Non-pigmented ciliary epithelial cell (primary cell): ENCODE measurements around the gene PA2G4.

Source experiments
- DNase-seq: peaks from one replicate; pipeline ENCODE4 v3.0.0-alpha.2; 2010; ENCODE audit warnings: low read depth

Gene PA2G4

GRCh38 chr12:56127485-56127887, 23.1 kb downstream of the PA2G4 start:
- DNase-seq = no peak

- peak; percentile 98 for DNase-seq
These were observed 23.7 kb downstream of the PA2G4 start, which contains the start of gene ESYT1 for GRCh38 chr12:56127888-56128669. TSS of gene ESYT1 (plus strand) at chr12:56128267. CDS start at chr12:56128320, 53 bp downstream.

DNA sequence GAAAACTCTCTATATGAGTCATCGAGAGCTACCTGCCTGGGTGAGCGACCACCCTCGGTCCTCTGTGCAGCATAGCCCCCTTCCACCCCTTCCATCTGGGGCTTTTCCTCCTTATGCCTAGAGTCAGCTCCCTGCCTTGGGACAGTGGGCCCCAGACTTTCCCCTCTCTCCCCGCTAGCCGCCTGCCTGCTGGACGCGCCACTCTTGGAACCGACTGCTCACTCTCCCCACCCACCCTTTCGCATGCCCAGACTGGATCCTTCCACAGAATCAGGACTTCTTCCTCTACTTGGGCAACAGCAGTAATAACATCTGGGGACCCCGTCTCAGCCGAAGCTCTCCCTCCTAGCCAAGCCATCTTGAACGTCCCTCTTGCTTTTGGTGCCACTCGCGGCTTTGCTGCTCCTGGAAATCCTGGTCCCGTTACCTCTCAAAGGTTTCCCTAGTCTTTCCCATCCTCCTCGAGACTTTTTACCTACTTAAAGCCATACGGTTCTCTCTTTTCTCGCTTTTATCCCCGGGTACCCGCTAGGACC, 24.4 kb downstream of the PA2G4 start:
- no peak for DNase-seq

DNA sequence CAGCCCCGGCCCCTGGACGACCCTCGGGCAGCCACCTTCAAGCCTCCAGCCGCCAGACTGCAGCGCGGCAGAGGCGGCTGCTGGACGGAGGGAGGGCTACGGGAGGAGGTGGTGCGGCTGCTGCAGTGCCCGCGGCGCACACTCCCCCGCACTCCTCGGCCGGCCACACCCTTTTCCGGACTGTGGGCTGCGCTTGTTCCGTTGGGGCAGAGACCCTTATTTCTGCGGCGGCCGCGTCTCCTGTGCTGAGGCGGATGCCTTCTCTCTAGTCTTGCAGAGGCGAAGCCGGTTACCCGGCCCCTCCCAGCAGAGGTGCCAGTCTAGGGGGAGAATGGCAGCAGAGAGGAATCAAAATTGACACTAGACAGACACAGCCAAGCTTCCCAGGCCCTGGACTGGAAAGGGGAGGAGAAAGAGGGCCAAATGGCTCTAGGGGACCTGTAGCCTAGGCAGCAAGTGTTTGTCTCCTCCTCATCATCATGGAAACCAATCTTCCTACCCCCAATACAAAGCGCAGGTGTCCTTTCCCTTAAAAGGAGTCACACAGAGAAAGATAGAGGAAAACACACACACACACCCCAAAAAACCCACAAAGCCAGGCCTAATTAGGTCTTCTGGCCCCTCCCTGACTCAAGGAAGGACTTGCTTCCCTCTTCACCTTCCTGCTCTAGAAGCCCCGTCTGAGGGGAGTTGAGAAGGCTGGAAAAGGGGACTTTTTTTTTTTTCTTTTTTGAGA, 25.0 kb downstream of the PA2G4 start:
- no peak for DNase-seq

DNA sequence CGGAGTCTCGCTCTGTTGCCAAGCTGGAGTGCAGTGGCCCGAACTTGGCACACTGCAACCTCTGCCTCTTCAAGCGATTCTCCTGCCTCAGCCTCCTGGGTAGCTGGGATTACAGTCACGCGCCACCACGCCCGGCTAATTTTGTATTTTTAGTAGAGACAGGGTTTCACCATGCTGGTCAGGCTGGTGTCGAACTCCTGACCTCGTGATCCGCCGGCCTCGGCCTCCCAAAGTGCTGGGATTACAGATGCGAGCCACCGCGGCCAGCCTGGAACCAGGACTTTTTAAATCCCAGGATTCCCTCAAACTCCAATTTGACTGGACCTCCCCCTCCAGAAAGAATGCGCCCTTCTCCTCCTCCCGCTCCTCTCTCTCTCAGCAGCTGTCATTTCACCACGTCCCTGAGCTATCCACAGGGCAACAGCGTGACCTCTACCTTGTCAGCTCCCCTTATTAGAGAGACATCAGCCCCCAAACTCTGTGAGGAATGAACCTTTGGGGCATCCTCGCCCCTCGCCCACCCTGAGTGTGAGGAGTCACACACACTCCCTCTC, 25.7 kb downstream of the PA2G4 start:
- DNase-seq = no peak

- DNase-seq = no peak
These were observed 26.5 kb downstream of the PA2G4 start for GRCh38 chr12:56130876-56131275.

GRCh38 chr12:56134897-56135296, 30.5 kb downstream of the PA2G4 start:
- no peak for DNase-seq

GRCh38 chr12:56137853-56138571, 33.7 kb downstream of the PA2G4 start:
- DNase-seq = no peak

GRCh38 chr12:56141946-56142784, 37.8 kb downstream of the PA2G4 start:
- no peak for DNase-seq

GRCh38 chr12:56143217-56143616, 38.9 kb downstream of the PA2G4 start:
- DNase-seq = no peak

DNA sequence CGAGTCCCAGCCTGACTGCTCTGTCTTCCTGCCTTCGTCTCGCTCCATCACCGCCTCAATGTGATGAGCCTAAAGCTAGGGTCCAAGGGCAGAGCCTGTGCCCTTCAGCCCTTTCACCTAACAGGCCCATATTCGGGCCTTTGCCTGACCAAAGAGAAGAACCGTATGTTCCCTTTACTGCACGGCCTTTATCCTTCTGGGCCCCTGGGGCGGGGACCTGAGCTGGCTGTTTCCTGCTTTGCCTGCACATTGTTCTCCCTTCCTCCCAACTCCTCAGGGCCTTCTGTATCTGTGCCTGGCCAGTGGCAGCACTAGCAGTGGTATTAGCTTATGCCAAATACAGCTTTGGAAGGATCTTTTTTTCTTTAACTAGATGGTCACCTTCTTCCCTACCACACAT, 39.5 kb downstream of the PA2G4 start:
- no peak for DNase-seq

DNA sequence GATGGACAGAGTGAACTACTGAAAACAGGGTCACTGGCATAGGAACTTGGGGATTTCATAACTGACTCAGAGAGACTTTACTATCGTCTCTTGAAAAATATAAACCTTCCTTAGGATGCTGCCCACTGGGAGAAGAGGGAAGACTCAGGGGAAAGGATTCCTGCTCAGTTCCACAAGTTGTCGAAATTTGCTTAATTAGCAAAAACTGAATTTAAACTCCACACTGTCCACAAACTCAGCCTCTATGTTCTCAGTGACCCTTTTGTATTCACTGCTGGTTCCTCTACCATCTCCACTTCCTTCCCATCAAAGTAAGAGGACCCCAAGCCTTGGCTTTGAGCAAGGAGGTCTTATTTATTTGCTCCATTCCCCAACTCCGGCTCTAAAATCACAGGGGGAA, 40.9 kb downstream of the PA2G4 start:
- DNase-seq = no peak

- DNase-seq = no peak
These were observed 42.4 kb downstream of the PA2G4 start for GRCh38 chr12:56146492-56147460.

DNA sequence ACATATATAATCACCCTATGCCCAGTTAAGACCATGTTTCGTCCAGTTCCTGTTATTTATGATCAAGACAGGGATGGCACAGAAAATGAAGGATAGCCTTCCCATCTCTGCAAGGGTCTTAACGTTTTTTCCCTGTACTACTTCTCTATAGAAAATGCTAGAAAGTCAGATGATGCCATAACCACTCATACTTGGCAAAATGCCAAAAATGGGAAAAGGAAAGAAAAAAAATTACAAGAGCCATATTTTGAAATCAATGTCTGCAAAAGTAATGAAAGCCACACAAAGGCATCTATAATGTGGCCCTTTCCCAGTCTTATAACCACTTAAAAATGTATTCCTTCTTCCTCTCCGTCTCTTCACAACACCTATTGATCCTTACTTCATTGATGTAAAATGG, 46.2 kb downstream of the PA2G4 start:
- no peak for DNase-seq

DNA sequence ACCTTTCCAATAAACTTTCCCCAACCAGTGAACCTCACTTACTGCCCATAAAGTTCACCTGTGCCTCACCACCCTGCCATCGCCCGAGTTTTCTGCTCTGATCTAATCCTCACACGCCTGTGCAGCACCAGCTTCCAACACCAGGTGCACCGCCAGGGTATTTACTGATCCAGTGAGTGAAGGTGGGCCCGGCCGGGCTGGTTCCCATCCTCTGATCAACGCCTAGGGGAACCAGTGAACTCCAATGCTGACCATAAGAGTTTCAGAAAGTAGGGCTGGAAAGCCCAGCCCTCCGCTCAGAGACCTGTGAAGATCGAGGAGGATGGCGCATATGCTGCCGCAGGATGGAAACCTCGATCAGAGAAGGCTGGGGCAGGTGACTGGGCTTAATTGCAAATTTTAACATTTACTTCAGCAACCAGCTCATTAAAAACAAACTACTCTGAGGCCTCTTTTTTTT, 47.3 kb downstream of the PA2G4 start:
- no peak for DNase-seq

- peak; percentile 58 for DNase-seq
These were observed 47.9 kb downstream of the PA2G4 start, which contains the start of gene MYL6B for GRCh38 chr12:56152132-56152755. TSS of gene MYL6B (plus strand) at chr12:56152587. CDS start at chr12:56153919, 1,332 bp downstream.

DNA sequence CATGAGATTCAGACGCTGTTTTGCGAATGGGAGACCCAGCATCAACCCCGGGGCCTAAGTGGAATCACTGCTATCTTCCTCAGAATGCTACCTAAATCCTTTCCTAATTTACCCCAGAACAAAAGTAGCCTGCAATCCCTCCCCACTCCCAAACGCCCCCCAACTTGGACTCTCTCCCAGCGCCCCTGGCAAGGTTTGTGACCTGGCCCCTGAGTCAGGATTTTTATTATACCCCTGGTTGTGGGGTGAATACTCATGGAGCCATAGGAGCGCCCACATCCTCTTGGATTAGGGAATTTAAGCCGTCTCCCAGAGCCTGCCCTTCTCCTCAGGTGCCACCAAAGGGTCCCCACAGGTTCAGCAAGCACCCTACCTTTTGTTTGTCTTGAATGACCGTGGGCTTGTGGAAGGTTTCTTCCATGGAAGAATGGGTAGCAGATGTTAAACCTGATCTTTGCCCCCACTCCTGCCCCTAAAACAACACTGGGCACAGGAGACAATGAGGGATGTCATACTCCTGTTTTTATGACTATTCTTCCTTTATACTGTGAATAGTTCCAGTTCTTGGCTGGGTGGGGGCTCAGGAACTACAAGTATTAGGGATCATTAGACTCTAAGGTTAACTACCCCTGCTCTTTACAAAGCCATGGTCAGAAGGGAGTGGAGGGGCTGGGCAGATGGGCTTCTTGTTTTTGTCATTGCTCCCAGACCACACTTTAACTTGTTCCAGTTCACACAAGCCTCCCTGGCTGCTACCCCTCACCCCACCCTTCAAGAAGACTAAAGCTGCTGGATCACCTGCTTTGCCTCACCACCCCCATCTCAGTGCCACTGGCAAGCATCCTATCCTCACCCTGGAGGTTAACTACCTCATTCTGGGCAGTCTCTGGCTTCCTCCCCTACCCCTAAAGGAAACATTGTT, 48.7 kb downstream of the PA2G4 start:
- DNase-seq = no peak

- DNase-seq = no peak
These were observed 49.3 kb downstream of the PA2G4 start for GRCh38 chr12:56153678-56154065.
